Dendritic cell treated with granulocyte-macrophage colony-stimulating factor and Interleukin-4, amounts not matched to agents 40 ng/mL and 50 ng/mL, for 4 days (primary cell): Measurements from ENCODE around the gene ARHGAP31.
"Not testable (repeated sequence)": the region's sequence is repeated elsewhere in the genome, so short reads cannot be mapped to it uniquely, and the experiment has no call there.

ENCODE experiments used
- H3K27ac Mint-ChIP-seq: one replicate; pipeline ENCODE4 v1.8.0; 2022; ENCODE audit warnings: mild to moderate bottlenecking, mixed read lengths
- H3K27me3 Mint-ChIP-seq: one replicate; pipeline ENCODE4 v1.8.0; 2022; ENCODE audit warnings: mild to moderate bottlenecking, mixed read lengths
- H3K36me3 Mint-ChIP-seq: one replicate; pipeline ENCODE4 v1.8.0; 2022; ENCODE audit warnings: low read depth, mixed read lengths
- H3K4me1 Mint-ChIP-seq: one replicate; pipeline ENCODE4 v1.8.0; 2022; ENCODE audit warnings: low read depth, mixed read lengths
- H3K4me3 Mint-ChIP-seq: one replicate; pipeline ENCODE4 v1.8.0; 2022; ENCODE audit warnings: mild to moderate bottlenecking, moderate library complexity, mixed read lengths
- H3K9me3 Mint-ChIP-seq: one replicate; pipeline ENCODE4 v1.8.0; 2022; ENCODE audit warnings: mixed read lengths
- intact Hi-C: fragments of 100-400 bp; cut with micrococcal nuclease; formaldehyde crosslinking; loops from one replicate; pipeline ENCODE4 v1.15.0; 2022

The ARHGAP31 gene

GRCh38 chr3:119355608-119356007 is 61.4 kb downstream of the ARHGAP31 start:
- H3K27ac Mint-ChIP-seq, intact Hi-C loops, H3K27me3 Mint-ChIP-seq, H3K9me3 Mint-ChIP-seq, H3K4me3 Mint-ChIP-seq: not testable (repeated sequence)
- peaks cover 45% of the 10 kb centered on the region for H3K36me3 Mint-ChIP-seq
- H3K4me1 Mint-ChIP-seq = peaks cover 55% of the 10 kb centered on the region

- H3K9me3 Mint-ChIP-seq = no peaks in the 10 kb centered on the region
- peaks cover 53% of the 10 kb centered on the region for H3K36me3 Mint-ChIP-seq
- no peak overlapping the region for H3K4me3 Mint-ChIP-seq
- peaks cover 46% of the 10 kb centered on the region for H3K4me1 Mint-ChIP-seq
- H3K27me3 Mint-ChIP-seq = no peaks in the 10 kb centered on the region
- H3K27ac Mint-ChIP-seq = peak overlapping the region; percentile 8
- intact Hi-C loops = no loop called here
Measured at GRCh38 chr3:119356646-119357045, 62.5 kb downstream of the ARHGAP31 start.

- Mint-ChIP-seq H3K27ac (peak overlapping the region; percentile 8), H3K9me3 (no peaks in the 10 kb centered on the region), H3K36me3 (peaks cover 56% of the 10 kb centered on the region), H3K4me1 (peaks cover 40% of the 10 kb centered on the region), H3K27me3 (no peaks in the 10 kb centered on the region), H3K4me3 (peak overlapping the region; percentile 43)
- intact Hi-C loops = no loop called here
Measured at GRCh38 chr3:119357190-119357589, 63.0 kb downstream of the ARHGAP31 start.

GRCh38 chr3:119359476-119360326 is 65.5 kb downstream of the ARHGAP31 start:
- Mint-ChIP-seq H3K4me3 (no peak overlapping the region), H3K27me3 (no peaks in the 10 kb centered on the region), H3K9me3 (no peaks in the 10 kb centered on the region), H3K4me1 (peaks cover 26% of the 10 kb centered on the region), H3K36me3 (peaks cover 50% of the 10 kb centered on the region), H3K27ac (peak overlapping the region; percentile 52)
- intact Hi-C loops = no loop called here

- no peaks in the 10 kb centered on the region for H3K9me3 Mint-ChIP-seq
- peaks cover 54% of the 10 kb centered on the region for H3K36me3 Mint-ChIP-seq
- no peaks in the 10 kb centered on the region for H3K27me3 Mint-ChIP-seq
- intact Hi-C loops = no loop called here
- no peak overlapping the region for H3K4me3 Mint-ChIP-seq
- no peak overlapping the region for H3K27ac Mint-ChIP-seq
- peaks cover 26% of the 10 kb centered on the region for H3K4me1 Mint-ChIP-seq
Measured at GRCh38 chr3:119360736-119361462, 66.7 kb downstream of the ARHGAP31 start.

- Mint-ChIP-seq H3K36me3 (peaks cover 55% of the 10 kb centered on the region), H3K9me3 (no peaks in the 10 kb centered on the region), H3K27ac (no peak overlapping the region), H3K4me3 (no peak overlapping the region), H3K4me1 (peaks cover 23% of the 10 kb centered on the region), H3K27me3 (no peaks in the 10 kb centered on the region)
- intact Hi-C loops = no loop called here
Measured at GRCh38 chr3:119362010-119362409, 67.8 kb downstream of the ARHGAP31 start.

- peaks cover 61% of the 10 kb centered on the region for H3K36me3 Mint-ChIP-seq
- H3K27ac Mint-ChIP-seq = no peak overlapping the region
- no peak overlapping the region for H3K4me3 Mint-ChIP-seq
- peaks cover 18% of the 10 kb centered on the region for H3K4me1 Mint-ChIP-seq
- no peaks in the 10 kb centered on the region for H3K27me3 Mint-ChIP-seq
- no peaks in the 10 kb centered on the region for H3K9me3 Mint-ChIP-seq
- intact Hi-C loops = no loop called here
Measured at GRCh38 chr3:119362940-119363725, 69.0 kb downstream of the ARHGAP31 start.

- intact Hi-C loops = no loop called here
- peaks cover 8% of the 10 kb centered on the region for H3K4me1 Mint-ChIP-seq
- H3K27me3 Mint-ChIP-seq = no peaks in the 10 kb centered on the region
- no peak overlapping the region for H3K27ac Mint-ChIP-seq
- H3K36me3 Mint-ChIP-seq = peaks cover 65% of the 10 kb centered on the region
- H3K4me3 Mint-ChIP-seq = no peak overlapping the region
- no peaks in the 10 kb centered on the region for H3K9me3 Mint-ChIP-seq
Measured at GRCh38 chr3:119364401-119364800, 70.2 kb downstream of the ARHGAP31 start.

GRCh38 chr3:119365418-119365817 is 71.2 kb downstream of the ARHGAP31 start:
- H3K4me3 Mint-ChIP-seq = no peak overlapping the region
- H3K27ac Mint-ChIP-seq = no peak overlapping the region
- peaks cover 65% of the 10 kb centered on the region for H3K36me3 Mint-ChIP-seq
- no peaks in the 10 kb centered on the region for H3K9me3 Mint-ChIP-seq
- no peaks in the 10 kb centered on the region for H3K4me1 Mint-ChIP-seq
- intact Hi-C loops = no loop called here
- no peaks in the 10 kb centered on the region for H3K27me3 Mint-ChIP-seq

GRCh38 chr3:119367000-119367399 is 72.8 kb downstream of the ARHGAP31 start:
- Mint-ChIP-seq H3K4me3 (no peak overlapping the region), H3K9me3 (no peaks in the 10 kb centered on the region), H3K27me3 (no peaks in the 10 kb centered on the region), H3K36me3 (peaks cover 69% of the 10 kb centered on the region), H3K27ac (no peak overlapping the region), H3K4me1 (no peaks in the 10 kb centered on the region)
- intact Hi-C loops = no loop called here

GRCh38 chr3:119368298-119368697 is 74.1 kb downstream of the ARHGAP31 start:
- no peak overlapping the region for H3K4me3 Mint-ChIP-seq
- no peaks in the 10 kb centered on the region for H3K27me3 Mint-ChIP-seq
- no peak overlapping the region for H3K27ac Mint-ChIP-seq
- intact Hi-C loops = no loop called here
- H3K4me1 Mint-ChIP-seq = no peaks in the 10 kb centered on the region
- H3K9me3 Mint-ChIP-seq = no peaks in the 10 kb centered on the region
- H3K36me3 Mint-ChIP-seq = peaks cover 71% of the 10 kb centered on the region

- H3K4me3 Mint-ChIP-seq, intact Hi-C loops, H3K27ac Mint-ChIP-seq, H3K4me1 Mint-ChIP-seq, H3K27me3 Mint-ChIP-seq, H3K9me3 Mint-ChIP-seq: not testable (repeated sequence)
- H3K36me3 Mint-ChIP-seq = peaks cover 91% of the 10 kb centered on the region
Measured at GRCh38 chr3:119371786-119372185, 77.6 kb downstream of the ARHGAP31 start.

GRCh38 chr3:119375106-119375505 is 80.9 kb downstream of the ARHGAP31 start:
- H3K36me3 Mint-ChIP-seq = peaks cover 92% of the 10 kb centered on the region
- no peak overlapping the region for H3K27ac Mint-ChIP-seq
- H3K4me1 Mint-ChIP-seq = peaks cover 12% of the 10 kb centered on the region
- intact Hi-C loops = no loop called here
- no peak overlapping the region for H3K4me3 Mint-ChIP-seq
- H3K9me3 Mint-ChIP-seq = no peaks in the 10 kb centered on the region
- H3K27me3 Mint-ChIP-seq = no peaks in the 10 kb centered on the region

- Mint-ChIP-seq H3K36me3 (peaks cover 93% of the 10 kb centered on the region), H3K4me1 (peaks cover 12% of the 10 kb centered on the region), H3K9me3 (no peaks in the 10 kb centered on the region), H3K27me3 (no peaks in the 10 kb centered on the region), H3K4me3 (no peak overlapping the region), H3K27ac (no peak overlapping the region)
- intact Hi-C loops = no loop called here
Measured at GRCh38 chr3:119375510-119375909, 81.3 kb downstream of the ARHGAP31 start.
